ENCODE data around the gene CLEC7A.

- TF ChIP-seq CTCF (IDR thresholded peaks at IDR 0.05; ENCODE audit: poor library complexity) (no peak), EZH2 (IDR thresholded peaks at IDR 0.05; ENCODE audit: borderline replicate concordance) (no peak), EZH2phosphoT487 (IDR thresholded peaks at IDR 0.05; ENCODE audit: low read depth, severe bottlenecking, unreplicated experiment) (no peak)
Measured at GRCh38 chr12:10135126-10135525, 5.1 kb upstream of the CLEC7A start.

Data from hepatocyte (in vitro differentiated cells).